Measurements from ENCODE around the gene TLE3. TPM values are rescaled to one million over a fixed set of nuclear protein-coding genes. Genes with fewer than 3 reads are reported as not detected.

The TLE3 gene
- total and polyA plus RNA-seq, 2 of the 4 experiments (the other 2 are of a cell fraction), result 6.5 to 16.3 TPM

GRCh38 chr15:70084461-70084860, 13.3 kb downstream of the TLE3 start:
- no peak overlapping the region for H3K4ac ChIP-seq (ENCODE audit: low read depth, low read length)
- no TSS peak for BruUV-seq (replicated peaks)
- no peak overlapping the region for H4K5ac ChIP-seq (ENCODE audit: low read depth, low read length)
- H3K9me1 ChIP-seq (ENCODE audit: insufficient read depth, low read length), result peaks cover 12% of the 10 kb centered on the region
- H3K56ac ChIP-seq (ENCODE audit: extremely low read depth, insufficient read depth, low read length), result no peak overlapping the region
- H3K14ac ChIP-seq (replicated peaks; ENCODE audit: low read depth, low read length), result no peak overlapping the region
- H2BK5ac ChIP-seq (ENCODE audit: low read depth, low read length, poor library complexity, severe bottlenecking), result no peak overlapping the region
- H3K79me1 ChIP-seq (ENCODE audit: low read depth in 1 of 2, low read length in 2 of 2), result peaks cover 42 to 84% of the 10 kb centered on the region in 2 experiments
- in situ Hi-C loops (cut with MboI; ENCODE audit: low sequenced_read_pairs) (loop anchor here (25.0 kb wide), 1 partner anchor 403 kb away; no protein-coding TSS in a partner anchor), intact Hi-C loops (cut with micrococcal nuclease) (no loop called here), dilution Hi-C loops (cut with HindIII; ENCODE audit: low sequenced_read_pairs, unreplicated experiment) (no loop called here)
- peaks cover 58% of the 10 kb centered on the region for H3K36me3 ChIP-seq (ENCODE audit: control insufficient read depth, insufficient read depth, low read length)
- no peak overlapping the region for H3K9ac ChIP-seq (ENCODE audit: low read depth, low read length)
- DNase-seq, result no peak
- no peak overlapping the region for H3K23ac ChIP-seq (ENCODE audit: low read depth, low read length)
- ChIA-PET POLR2A (ENCODE audit: unreplicated experiment) (no interaction called here), CTCF (no interaction called here)
- no peak overlapping the region for H3K4me3 ChIP-seq (ENCODE audit: insufficient read depth, low read depth, low read length)
- no peaks in the 10 kb centered on the region for H3K9me3 ChIP-seq (ENCODE audit: control insufficient read depth, insufficient read depth, low read length)
- H2BK20ac ChIP-seq (ENCODE audit: low read depth, low read length), result no peak overlapping the region
- H2AK5ac ChIP-seq (ENCODE audit: low read depth, low read length), result no peak overlapping the region
- no peak overlapping the region for H3K18ac ChIP-seq (ENCODE audit: low read depth, low read length)
- H2AFZ ChIP-seq (replicated peaks; ENCODE audit: low read length, poor library complexity), result no peak overlapping the region
- H3K27me3 ChIP-seq (ENCODE audit: control insufficient read depth, insufficient read depth, low read length), result no peaks in the 10 kb centered on the region
- 80% methylated on average over 1 of the region's 6 CpGs; no CpG with 5 or more reads in 1 of the 2 experiments for WGBS, 2 experiments (ENCODE audit: extremely low coverage in 2 of 2, insufficient read length in 1 of 2)
- H2BK15ac ChIP-seq (ENCODE audit: low read depth, low read length), result no peak overlapping the region
- H3K4me1 ChIP-seq (ENCODE audit: control insufficient read depth, insufficient read depth, low read length), result peaks cover 11% of the 10 kb centered on the region
- H3K27ac ChIP-seq (ENCODE audit: insufficient read depth, low read length), result no peak overlapping the region
- H3K4me2 ChIP-seq (ENCODE audit: low read depth, low read length), result no peak overlapping the region
- H4K8ac ChIP-seq (ENCODE audit: low read depth in 2 of 2, low read length in 2 of 2), result no peak overlapping the region
- TF ChIP-seq NFE2L2 (IDR thresholded peaks at IDR 0.05; ENCODE audit: low read depth, low read length) (no peak), MXI1 (IDR thresholded peaks at IDR 0.05; ENCODE audit: borderline replicate concordance, low read depth, low read length) (no peak), RFX5 (IDR thresholded peaks at IDR 0.05; ENCODE audit: low read depth, low read length) (no peak), MAFK (IDR thresholded peaks at IDR 0.05; ENCODE audit: low read depth, low read length) (no peak), RCOR1 (IDR thresholded peaks at IDR 0.05; ENCODE audit: insufficient replicate concordance, low read length) (no peak), ELK1 (IDR thresholded peaks at IDR 0.05; ENCODE audit: borderline replicate concordance, low read depth, low read length) (no peak), CEBPB (IDR thresholded peaks at IDR 0.05; ENCODE audit: low read depth, low read length) (no peak), RAD21 (IDR thresholded peaks at IDR 0.05; ENCODE audit: low read length) (no peak), POLR2A (IDR thresholded peaks at IDR 0.05; ENCODE audit: low read depth, low read length) (no peak), BHLHE40 (IDR thresholded peaks at IDR 0.05; ENCODE audit: low read depth, low read length) (no peak), CTCF (conservative IDR thresholded peaks at IDR 0.05; ENCODE audit: low read depth, low read length) (no peak), USF2 (IDR thresholded peaks at IDR 0.05; ENCODE audit: low read depth, low read length) (no peak), CHD1 (IDR thresholded peaks at IDR 0.05; ENCODE audit: low read depth, low read length) (no peak), SMC3 (IDR thresholded peaks at IDR 0.05; ENCODE audit: low read depth, low read length) (no peak), MAZ (IDR thresholded peaks at IDR 0.05; ENCODE audit: borderline replicate concordance, low read depth, low read length) (no peak), FOS (IDR thresholded peaks at IDR 0.05; ENCODE audit: low read depth, low read length) (no peak)
- H2AK9ac ChIP-seq (replicated peaks; ENCODE audit: low read depth, low read length, poor library complexity), result no peak overlapping the region
- ATAC-seq (ENCODE audit: low read depth), result no peak
- no peak overlapping the region for H4K91ac ChIP-seq (ENCODE audit: insufficient read depth, low read depth, low read length)
- H4K20me1 ChIP-seq (ENCODE audit: insufficient read depth, low read length), result peaks cover 79% of the 10 kb centered on the region
- H2BK120ac ChIP-seq (ENCODE audit: low read depth, low read length), result no peak overlapping the region
